Activated CD4-positive, alpha-beta T cell treated with anti-CD3 and anti-CD28 coated beads, Interleukin-2, amount 50 U/mL, for 48 hours (primary cell): ENCODE data around the gene SERINC3.
A peak's percentile ranks its signal among the peaks of the same experiment; 100 is the strongest.
"Not testable (repeated sequence)": the region's sequence is repeated elsewhere in the genome, so short reads cannot be mapped to it uniquely, and the experiment has no call there.

Source experiments
- DNase-seq, 2 experiments: peaks; one replicate each; pipeline ENCODE4 v3.0.0-alpha.2; 2020

The SERINC3 gene

DNA sequence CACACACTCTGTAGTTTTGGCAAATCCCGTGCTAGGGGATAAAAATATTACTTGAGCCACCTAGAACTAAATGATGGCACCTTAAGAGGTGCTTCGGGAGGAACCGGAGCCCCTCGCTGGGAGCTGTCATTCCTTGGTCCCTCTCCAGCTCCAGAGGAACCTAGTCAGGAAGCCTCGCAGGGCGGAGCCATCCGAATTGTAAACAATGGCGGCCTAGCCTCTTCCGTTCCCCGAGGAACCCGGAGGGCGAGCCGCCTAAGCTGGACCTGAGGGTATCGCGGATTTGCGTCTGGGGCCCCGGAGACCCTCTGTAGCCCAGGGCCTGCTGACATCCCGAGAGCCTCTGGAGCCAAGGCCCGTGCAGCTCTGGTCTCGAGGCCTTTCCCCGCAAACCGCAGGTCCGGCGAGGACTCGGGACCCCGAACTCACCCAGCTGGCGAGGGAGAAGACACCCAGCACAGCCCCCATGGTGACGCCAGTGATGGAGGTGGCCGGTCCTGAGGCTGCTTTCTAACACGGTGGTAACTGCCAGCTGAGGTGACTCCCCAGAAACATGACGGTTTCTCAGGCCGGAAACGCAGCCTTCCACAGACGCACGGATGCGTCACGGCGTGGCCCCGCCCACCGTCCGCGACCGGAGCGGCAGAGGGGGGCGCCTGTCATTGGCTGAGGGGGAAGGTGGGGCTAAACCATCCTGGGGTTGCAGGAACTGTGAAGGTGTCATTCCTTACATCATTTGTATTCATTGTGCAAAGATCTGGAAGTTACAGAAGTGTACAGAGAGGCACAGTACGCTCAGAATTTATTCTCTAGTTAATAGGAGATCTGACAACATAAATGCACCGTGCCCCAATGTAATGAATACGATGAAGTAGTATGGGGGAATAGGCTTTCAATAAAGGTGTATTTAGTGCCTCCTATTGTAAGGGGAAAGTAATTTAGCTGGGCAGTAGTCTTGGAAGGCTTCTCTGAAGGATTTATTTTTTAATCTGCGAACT is at the start of gene SERINC3:
TSS of gene SERINC3 (minus strand) at position 587 of the 998 bp plus-strand sequence. CDS start at position 468, 119 bp downstream.
- peak; percentile 97 for DNase-seq

DNA sequence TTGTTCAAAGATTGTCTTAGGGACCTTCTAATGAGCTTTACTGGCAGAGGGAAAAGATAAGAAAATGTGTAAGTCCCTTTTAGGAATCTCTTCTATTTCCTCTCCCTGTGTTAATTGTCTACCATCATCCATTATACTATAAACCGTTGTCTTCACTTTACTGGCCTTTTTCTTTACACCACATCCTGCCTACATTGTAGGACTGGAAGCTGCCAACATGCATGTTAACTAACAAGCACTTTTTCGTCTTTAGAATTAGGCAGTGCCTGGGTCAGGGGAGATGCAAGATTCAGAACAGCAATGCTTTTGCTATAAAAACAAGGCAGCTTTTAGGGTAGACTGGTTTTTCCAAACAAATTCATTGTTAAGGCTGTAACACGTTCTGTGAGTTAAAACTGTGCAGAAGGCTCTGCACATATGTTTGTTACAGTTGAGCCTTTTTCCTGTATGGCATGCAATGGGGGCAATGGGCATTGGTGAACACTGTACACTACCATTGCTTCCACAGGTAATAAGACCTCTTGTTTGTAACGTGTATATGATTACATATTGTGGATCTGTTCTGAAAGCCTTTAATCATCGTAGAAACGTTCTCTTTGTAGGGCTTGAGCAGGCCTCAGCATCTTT is 49.6 kb upstream of the SERINC3 start:
- DNase-seq: no peak

GRCh38 chr20:44570367-44570766 is 48.5 kb upstream of the SERINC3 start:
- no peak for DNase-seq

DNA sequence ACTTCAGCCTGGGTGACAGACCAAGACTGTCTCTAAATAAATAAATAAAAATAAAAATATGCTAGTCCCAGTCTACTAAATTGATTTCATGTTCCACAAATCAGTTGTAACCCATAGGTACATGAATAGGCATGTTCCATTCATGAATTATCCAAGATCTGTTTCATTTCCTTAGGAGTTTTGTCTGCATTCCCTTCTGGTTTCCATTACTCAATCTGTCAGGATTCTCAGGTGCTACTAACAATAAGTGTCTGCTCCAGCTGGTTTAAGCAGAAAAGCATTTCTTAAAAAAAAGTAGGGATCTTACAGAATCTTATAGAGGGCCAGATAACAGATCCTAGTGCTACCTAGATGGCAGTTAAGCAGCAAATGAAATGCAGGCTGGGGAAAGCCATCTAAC is 44.9 kb upstream of the SERINC3 start:
- DNase-seq: no peak

GRCh38 chr20:44566018-44566417 is 44.1 kb upstream of the SERINC3 start:
- no peak for DNase-seq

DNA sequence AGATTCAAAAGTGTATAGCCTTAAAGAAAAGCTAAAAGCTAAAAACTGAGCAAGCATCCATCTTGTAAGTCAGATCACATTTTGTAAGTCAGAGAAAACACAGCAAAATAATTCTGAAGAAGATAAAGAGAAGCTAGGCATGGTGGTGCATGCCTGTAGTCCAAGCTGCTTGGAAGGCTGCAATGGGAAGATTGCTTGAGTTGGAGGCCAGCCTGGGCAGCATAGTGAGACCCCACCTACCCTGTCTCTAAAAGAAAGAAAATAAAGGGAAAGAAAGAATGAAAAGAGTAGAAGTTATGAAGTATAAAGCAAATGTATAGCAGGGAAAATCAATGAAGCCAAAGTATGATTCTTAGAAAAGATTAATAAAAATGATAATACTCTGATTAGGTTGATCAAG is 40.0 kb upstream of the SERINC3 start:
- DNase-seq: no peak

GRCh38 chr20:44560818-44561217 is 38.9 kb upstream of the SERINC3 start:
- not testable (repeated sequence) for DNase-seq

DNA sequence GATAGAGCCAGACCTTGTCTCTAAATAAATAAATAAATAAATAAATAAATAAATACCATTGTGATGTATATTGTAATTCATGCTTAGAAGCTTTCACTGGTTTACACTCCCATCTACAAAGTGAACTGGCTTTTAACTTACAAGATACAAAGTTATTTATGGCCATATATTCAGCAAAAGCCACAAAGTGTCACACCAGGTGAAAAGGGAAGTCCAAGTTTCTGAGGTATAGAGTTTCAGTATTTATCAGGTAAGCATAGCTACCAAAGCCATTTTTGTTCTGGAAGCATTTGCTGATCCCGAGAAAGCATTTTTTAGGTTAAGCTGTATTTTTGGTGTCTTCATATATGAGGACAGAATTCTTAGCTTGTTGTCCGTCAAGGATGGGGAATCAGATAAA is 38.4 kb upstream of the SERINC3 start:
- DNase-seq: no peak

DNA sequence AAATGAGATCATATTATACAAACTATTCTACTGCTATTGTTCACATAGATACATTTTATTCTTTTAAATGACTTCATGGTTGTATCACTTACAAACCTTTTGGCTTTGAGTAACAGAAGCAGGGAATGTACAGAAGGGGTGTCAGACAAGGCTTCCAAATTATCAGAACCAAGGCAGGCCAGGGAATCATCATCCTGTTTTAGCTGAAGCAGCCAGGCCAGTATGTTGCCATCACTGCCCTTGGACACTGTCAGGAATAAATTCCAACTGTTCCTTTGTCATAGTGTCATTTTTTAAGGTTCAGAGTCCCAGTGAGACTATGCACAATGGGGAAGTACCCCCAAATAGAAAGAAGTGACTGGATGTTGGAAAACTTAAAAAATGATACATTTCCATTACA is 37.4 kb upstream of the SERINC3 start:
- no peak for DNase-seq

- no peak for DNase-seq
These were observed 31.4 kb upstream of the SERINC3 start for GRCh38 chr20:44552950-44553908.

- no peak for DNase-seq
These were observed 30.7 kb upstream of the SERINC3 start for GRCh38 chr20:44552568-44552949.

DNA sequence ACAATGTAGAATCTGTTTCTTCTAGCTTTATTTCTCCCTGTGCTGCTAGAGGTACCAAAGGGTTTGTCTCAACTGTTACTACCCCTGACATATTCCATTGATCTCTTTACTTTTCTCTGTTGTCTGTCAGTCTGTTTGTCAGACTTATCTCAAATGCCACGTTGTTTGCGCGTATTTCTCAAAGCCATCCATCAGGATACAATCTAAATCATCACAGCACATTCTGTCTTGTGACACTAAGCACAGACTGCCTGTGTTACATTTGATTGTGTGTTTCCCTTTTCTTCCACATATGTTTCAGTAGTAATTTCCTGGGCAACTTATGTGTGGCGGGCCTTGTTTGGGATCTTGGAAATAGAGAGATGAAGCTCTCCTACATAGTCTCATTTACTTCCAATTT is 30.2 kb upstream of the SERINC3 start:
- no peak for DNase-seq

DNA sequence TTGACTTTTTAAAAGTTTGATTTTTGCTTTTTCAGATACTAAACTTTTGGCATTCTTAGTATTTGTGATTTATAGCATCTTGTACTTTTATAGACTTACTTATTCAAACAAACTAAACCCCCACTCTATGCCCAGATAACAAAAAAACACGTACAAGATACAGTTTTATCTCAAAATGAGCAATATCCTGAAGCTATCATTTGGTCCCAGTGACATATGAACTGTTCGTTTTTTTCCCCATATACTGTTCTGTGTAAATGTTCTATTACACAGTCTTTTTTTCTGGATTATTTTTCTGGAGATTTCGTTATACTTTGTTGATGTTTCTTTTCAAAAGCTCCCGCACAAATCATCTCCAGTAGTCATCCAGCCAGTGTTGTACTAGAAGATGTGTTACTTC is 27.3 kb upstream of the SERINC3 start:
- no peak for DNase-seq

GRCh38 chr20:44547419-44547818 is 25.5 kb upstream of the SERINC3 start:
- no peak for DNase-seq

- no peak for DNase-seq
These were observed 22.4 kb upstream of the SERINC3 start for GRCh38 chr20:44544263-44544662.

- DNase-seq: no peak
These were observed 21.5 kb upstream of the SERINC3 start for GRCh38 chr20:44543358-44543757.

DNA sequence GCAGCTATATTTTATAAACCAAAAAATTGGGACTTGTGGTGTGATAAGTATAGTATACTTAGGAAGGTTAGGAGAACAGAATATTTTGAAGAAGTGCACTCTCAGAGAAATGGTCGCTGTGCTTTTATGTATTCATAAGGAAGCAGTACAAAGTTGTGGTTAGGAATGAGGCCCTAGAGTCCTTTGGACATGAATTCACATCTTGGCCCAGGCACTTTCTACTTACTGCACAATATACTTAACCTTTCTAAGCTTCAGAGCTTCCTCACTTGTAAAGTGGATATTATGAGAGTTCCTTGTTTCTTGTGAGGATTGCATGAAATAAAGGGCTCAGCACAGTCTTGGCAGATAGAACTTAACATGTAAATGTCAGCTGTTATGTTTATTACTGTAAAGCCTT is 21.0 kb upstream of the SERINC3 start:
- DNase-seq: no peak

GRCh38 chr20:44541992-44542391 is 20.1 kb upstream of the SERINC3 start:
- DNase-seq: no peak

- DNase-seq: no peak
These were observed 19.0 kb upstream of the SERINC3 start for GRCh38 chr20:44540834-44541233.

- no peak for DNase-seq
These were observed 16.1 kb upstream of the SERINC3 start for GRCh38 chr20:44537993-44538392.

DNA sequence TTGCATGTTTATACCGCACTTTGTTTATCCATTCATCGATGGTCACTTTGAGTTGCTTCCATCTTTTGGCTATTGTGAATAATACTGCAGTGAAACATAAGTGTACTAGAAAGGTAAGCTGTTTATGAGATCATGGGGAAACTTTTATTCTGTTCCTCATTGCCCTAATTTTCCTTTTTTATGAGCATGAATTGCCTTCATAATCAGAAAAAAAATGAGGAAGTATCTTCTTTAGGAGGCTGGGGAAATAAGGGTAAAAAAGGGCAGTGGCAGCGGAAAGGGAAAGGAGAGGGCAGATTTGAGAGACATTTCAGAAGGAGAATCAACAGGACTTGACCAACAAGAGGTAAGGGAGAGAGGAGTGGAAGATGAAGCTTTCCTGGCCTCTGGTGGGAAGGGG is 14.3 kb upstream of the SERINC3 start:
- no peak for DNase-seq

DNA sequence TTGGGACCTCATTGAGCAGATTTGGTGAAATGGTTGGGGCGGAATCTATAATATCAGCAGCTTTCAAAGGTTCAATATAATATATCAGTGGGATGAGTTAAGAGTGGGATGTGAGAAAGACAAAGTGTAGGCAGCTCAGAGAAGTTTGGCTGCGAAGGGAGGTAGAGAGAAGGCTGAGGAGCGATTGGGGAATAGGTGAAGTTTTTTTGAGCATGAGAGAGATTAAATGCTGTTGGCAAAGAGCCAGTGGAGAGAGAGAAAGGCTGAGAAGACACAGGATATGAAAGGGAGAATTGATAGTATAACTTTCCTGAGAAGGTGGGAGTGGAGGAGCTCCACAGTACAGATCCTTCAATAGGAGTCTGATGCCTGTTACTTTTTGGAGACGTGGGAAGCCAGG is 12.1 kb upstream of the SERINC3 start:
- no peak for DNase-seq

- DNase-seq: no peak
These were observed 11.1 kb upstream of the SERINC3 start for GRCh38 chr20:44532981-44533331.
